Effector memory CD4-positive, alpha-beta T cell (primary cell): ENCODE measurements around the gene AFF4.

ENCODE experiments used
- DNase-seq, 3 donors: peaks; one replicate each; pipeline ENCODE4 v3.0.0-alpha.2; 2020
- H3K27ac ChIP-seq: 2 replicates; pipeline ENCODE4 v1.7.0; 2013; ENCODE audit warnings: mild to moderate bottlenecking, low read length, moderate library complexity; ENCODE audit not compliant: insufficient read depth, poor library complexity, severe bottlenecking
- H3K27me3 ChIP-seq: replicated peaks from 2 replicates; pipeline ENCODE4 v1.7.0; 2013; ENCODE audit warnings: mild to moderate bottlenecking, low read length; ENCODE audit not compliant: insufficient read depth, control insufficient read depth, poor library complexity, severe bottlenecking
- H3K36me3 ChIP-seq: 2 replicates; pipeline ENCODE4 v1.7.0; 2013; ENCODE audit warnings: mild to moderate bottlenecking, low read length, moderate library complexity; ENCODE audit not compliant: control insufficient read depth, insufficient read depth
- H3K4me1 ChIP-seq: 2 replicates; pipeline ENCODE4 v1.7.0; 2013; ENCODE audit warnings: low read length, mild to moderate bottlenecking; ENCODE audit not compliant: control insufficient read depth, insufficient read depth, poor library complexity, severe bottlenecking
- H3K4me3 ChIP-seq: 2 replicates; pipeline ENCODE4 v1.7.0; 2013; ENCODE audit warnings: low read length, low read depth, mild to moderate bottlenecking; ENCODE audit not compliant: insufficient read depth, poor library complexity, severe bottlenecking
- H3K9me3 ChIP-seq: 2 replicates; pipeline ENCODE4 v1.7.0; 2013; ENCODE audit warnings: mild to moderate bottlenecking, low read length, moderate library complexity; ENCODE audit not compliant: control insufficient read depth

Gene AFF4

GRCh38 chr5:132832612-132833011 is 130.8 kb downstream of the AFF4 start:
- no peaks in the 10 kb centered on the region for H3K9me3 ChIP-seq
- no peak for DNase-seq
- no peak overlapping the region for H3K4me3 ChIP-seq
- H3K27ac ChIP-seq: no peak overlapping the region
- H3K27me3 ChIP-seq: peaks cover 14% of the 10 kb centered on the region
- H3K4me1 ChIP-seq: peaks cover 8% of the 10 kb centered on the region
- H3K36me3 ChIP-seq: no peaks in the 10 kb centered on the region

GRCh38 chr5:132831095-132831860 is 132.2 kb downstream of the AFF4 start:
- DNase-seq: no peak

GRCh38 chr5:132830436-132831094 is 132.9 kb downstream of the AFF4 start, which contains the start of gene SHROOM1:
Gene SHROOM1, minus strand, starts transcription at chr5:132830647. Its CDS starts 4,507 bp downstream, at chr5:132826140.
- Histone ChIP-seq H3K4me3 (peak within 1 kb of the TSS; percentile 53), H3K27me3 (peaks cover 29% of the 10 kb centered on the region), H3K4me1 (peaks cover 8% of the 10 kb centered on the region), H3K36me3 (no peaks in the 10 kb centered on the region), H3K9me3 (no peaks in the 10 kb centered on the region), H3K27ac (no peak within 1 kb of the TSS)
- no peak for DNase-seq

More at GRCh38 chr5:132831095-132831860, 132.2 kb downstream of the AFF4 start:
- Histone ChIP-seq H3K36me3 (no peaks in the 10 kb centered on the region), H3K4me3 (no peak overlapping the region), H3K9me3 (no peaks in the 10 kb centered on the region), H3K4me1 (peaks cover 8% of the 10 kb centered on the region), H3K27me3 (peaks cover 23% of the 10 kb centered on the region), H3K27ac (no peak overlapping the region)

GRCh38 chr5:132829742-132830435 is 133.5 kb downstream of the AFF4 start:
- H3K4me3 ChIP-seq: peak overlapping the region; percentile 53
- peaks cover 35% of the 10 kb centered on the region for H3K27me3 ChIP-seq
- no peaks in the 10 kb centered on the region for H3K9me3 ChIP-seq
- peak; percentile 41 to 46 (median 46) for DNase-seq
- H3K27ac ChIP-seq: no peak overlapping the region
- H3K36me3 ChIP-seq: no peaks in the 10 kb centered on the region
- H3K4me1 ChIP-seq: peaks cover 10% of the 10 kb centered on the region

GRCh38 chr5:132828846-132829494 is 134.5 kb downstream of the AFF4 start:
- peaks cover 35% of the 10 kb centered on the region for H3K27me3 ChIP-seq
- no peaks in the 10 kb centered on the region for H3K9me3 ChIP-seq
- H3K4me1 ChIP-seq: peaks cover 10% of the 10 kb centered on the region
- no peak for DNase-seq
- H3K27ac ChIP-seq: no peak overlapping the region
- no peaks in the 10 kb centered on the region for H3K36me3 ChIP-seq
- H3K4me3 ChIP-seq: no peak overlapping the region

- Histone ChIP-seq H3K4me3 (no peak overlapping the region), H3K36me3 (no peaks in the 10 kb centered on the region), H3K27me3 (peaks cover 35% of the 10 kb centered on the region), H3K9me3 (no peaks in the 10 kb centered on the region), H3K4me1 (peaks cover 10% of the 10 kb centered on the region), H3K27ac (no peak overlapping the region)
- no peak for DNase-seq
Measured at GRCh38 chr5:132827943-132828673, 135.3 kb downstream of the AFF4 start.

GRCh38 chr5:132826424-132827082 is 136.9 kb downstream of the AFF4 start:
- H3K4me3 ChIP-seq: no peak overlapping the region
- no peaks in the 10 kb centered on the region for H3K9me3 ChIP-seq
- H3K27ac ChIP-seq: no peak overlapping the region
- peaks cover 10% of the 10 kb centered on the region for H3K4me1 ChIP-seq
- no peak for DNase-seq
- H3K27me3 ChIP-seq: peaks cover 35% of the 10 kb centered on the region
- H3K36me3 ChIP-seq: no peaks in the 10 kb centered on the region

- no peak for DNase-seq
- Histone ChIP-seq H3K4me1 (peaks cover 10% of the 10 kb centered on the region), H3K9me3 (no peaks in the 10 kb centered on the region), H3K27ac (no peak overlapping the region), H3K36me3 (no peaks in the 10 kb centered on the region), H3K27me3 (peaks cover 29% of the 10 kb centered on the region), H3K4me3 (peak overlapping the region; percentile 49)
Measured at GRCh38 chr5:132825834-132826391, 137.5 kb downstream of the AFF4 start.
